Natural killer cell (primary cell): ENCODE data around the gene CTRB1. TPM values are rescaled to one million over a fixed set of nuclear protein-coding genes. Genes with fewer than 3 reads are reported as not detected.
"Not testable (repeated sequence)": the region's sequence is repeated elsewhere in the genome, so short reads cannot be mapped to it uniquely, and the experiment has no call there.

Experiments
- ATAC-seq, 3 donors: fragments of 150-1000 bp in 2 of 3; fragments of 200-7000 bp in 1 of 3; cut with Tn5 transposase; 1 replicate in 1 of 3; 2 replicates in 2 of 3; pipeline ENCODE4 v1.10.0; 2021; ENCODE audit warnings: mild to moderate bottlenecking in 2 of 3, moderate library complexity in 2 of 3
- DNase-seq, 2 donors: peaks; one replicate each; pipeline versions ENCODE4 v3.0.0 to v3.0.0-alpha.2; 2013 to 2021; ENCODE audit warnings: mixed read lengths in 1 of 2
- H3K27ac ChIP-seq: one replicate; pipeline ENCODE4 v1.5.1; 2013; ENCODE audit warnings: mild to moderate bottlenecking, low read length
- H3K27me3 ChIP-seq: one replicate; pipeline ENCODE4 v1.6.1; 2013; ENCODE audit warnings: low read length; ENCODE audit not compliant: control insufficient read depth, insufficient read depth
- H3K36me3 ChIP-seq: one replicate; pipeline ENCODE4 v1.6.1; 2013; ENCODE audit warnings: low read length; ENCODE audit not compliant: control insufficient read depth, insufficient read depth
- H3K4me1 ChIP-seq: one replicate; pipeline ENCODE4 v1.6.1; 2013; ENCODE audit warnings: low read length; ENCODE audit not compliant: control insufficient read depth, insufficient read depth
- H3K4me3 ChIP-seq: one replicate; pipeline ENCODE4 v1.5.1; 2013; ENCODE audit warnings: low read length
- H3K9me3 ChIP-seq: one replicate; pipeline ENCODE4 v1.6.1; 2013; ENCODE audit warnings: low read length; ENCODE audit not compliant: control insufficient read depth, insufficient read depth
- H3K27ac Mint-ChIP-seq, 2 donors: one replicate each; pipeline ENCODE4 v1.8.0; 2022; ENCODE audit warnings: mild to moderate bottlenecking in 2 of 2, mixed read lengths in 2 of 2, moderate library complexity in 1 of 2
- H3K27me3 Mint-ChIP-seq, 2 donors: one replicate each; pipeline ENCODE4 v1.8.0; 2022; ENCODE audit warnings: low read depth in 2 of 2, mixed read lengths in 2 of 2
- H3K36me3 Mint-ChIP-seq: one replicate; pipeline ENCODE4 v1.8.0; 2022; ENCODE audit warnings: mixed read lengths
- H3K4me1 Mint-ChIP-seq, 2 donors: one replicate each; pipeline ENCODE4 v1.8.0; 2022; ENCODE audit warnings: mixed read lengths in 2 of 2
- H3K4me3 Mint-ChIP-seq: one replicate; pipeline ENCODE4 v1.8.0; 2022; ENCODE audit warnings: mild to moderate bottlenecking, moderate library complexity, mixed read lengths
- H3K9me3 Mint-ChIP-seq, 2 donors: one replicate each; pipeline ENCODE4 v1.8.0; 2022; ENCODE audit warnings: mixed read lengths in 2 of 2
- CTCF ChIP-seq: fragments of 200-600 bp; IDR thresholded peaks from one replicate; pipeline ENCODE4 v1.8.0; 2022; ENCODE audit warnings: antibody characterized with exemption
- WGBS: methylation state at CpG from one replicate; pipeline ENCODE4 v1.1.7; 2013; ENCODE audit warnings: missing lambda C conversion rate; ENCODE audit not compliant: insufficient coverage; 5-methylcytosine and 5-hydroxymethylcytosine counted together
- intact Hi-C: fragments of 100-400 bp; cut with micrococcal nuclease; formaldehyde crosslinking; loops from one replicate; pipeline ENCODE4 v1.14.2; 2022
- total RNA-seq, 4 donors: library from RNA; stranded (reverse); fragments of 120-200 nt in 1 of 4; gene quantifications; one replicate each; pipeline versions ENCODE4 v1.2.3 to v1.2.4, GENCODE V29; 2013 to 2022

The CTRB1 gene
- total RNA-seq, 3 donors from 2014 or later (not counting 1 experiment from before 2014, with no cell fraction given), result not detected

GRCh38 chr16:75271441-75272096 is 52.8 kb downstream of the CTRB1 start:
- no peaks in the 10 kb centered on the region for H3K36me3 Mint-ChIP-seq
- ATAC-seq (no peak), DNase-seq (no peak)
- no peak overlapping the region for H3K27ac Mint-ChIP-seq
- H3K4me3 ChIP-seq, result no peak overlapping the region
- no peak overlapping the region for H3K4me3 Mint-ChIP-seq
- no peaks in the 10 kb centered on the region for H3K9me3 ChIP-seq
- H3K4me1 ChIP-seq, result peaks cover 4% of the 10 kb centered on the region
- H3K9me3 Mint-ChIP-seq, result no peaks in the 10 kb centered on the region
- no peaks in the 10 kb centered on the region for H3K36me3 ChIP-seq
- H3K27me3 ChIP-seq, result peaks cover 30% of the 10 kb centered on the region
- peaks cover 0 to 6% of the 10 kb centered on the region in 2 donors for H3K4me1 Mint-ChIP-seq
- H3K27me3 Mint-ChIP-seq, result peaks cover 26 to 54% of the 10 kb centered on the region in 2 donors
- intact Hi-C loops, result no loop called here
- no peak for TF ChIP-seq CTCF
- WGBS, result 94% methylated on average over 6 of the region's 6 CpGs
- H3K27ac ChIP-seq, result no peak overlapping the region

- no peaks in the 10 kb centered on the region for H3K9me3 Mint-ChIP-seq
- intact Hi-C loops, result no loop called here
- H3K9me3 ChIP-seq, result no peaks in the 10 kb centered on the region
- no peaks in the 10 kb centered on the region for H3K36me3 Mint-ChIP-seq
- peaks cover 4% of the 10 kb centered on the region for H3K4me1 ChIP-seq
- H3K4me3 Mint-ChIP-seq, result no peak overlapping the region
- no peak for TF ChIP-seq CTCF
- peaks cover 25% of the 10 kb centered on the region for H3K27me3 ChIP-seq
- H3K4me1 Mint-ChIP-seq, result peaks cover 0 to 5% of the 10 kb centered on the region in 2 donors
- no peaks in the 10 kb centered on the region for H3K36me3 ChIP-seq
- 23% methylated on average over 12 of the region's 12 CpGs for WGBS
- no peak overlapping the region for H3K27ac Mint-ChIP-seq
- no peak overlapping the region for H3K27ac ChIP-seq
- H3K4me3 ChIP-seq, result no peak overlapping the region
- peaks cover 22 to 52% of the 10 kb centered on the region in 2 donors for H3K27me3 Mint-ChIP-seq
- DNase-seq, result no peak
- ATAC-seq, result no peak
These were observed 53.3 kb downstream of the CTRB1 start for GRCh38 chr16:75272097-75272551.

GRCh38 chr16:75272629-75273028 is 53.8 kb downstream of the CTRB1 start:
- H3K27me3 Mint-ChIP-seq, result peaks cover 27 to 57% of the 10 kb centered on the region in 2 donors
- H3K27ac Mint-ChIP-seq, H3K36me3 ChIP-seq, H3K4me1 Mint-ChIP-seq, H3K27ac ChIP-seq, H3K4me1 ChIP-seq, H3K36me3 Mint-ChIP-seq, H3K9me3 Mint-ChIP-seq, ATAC-seq, DNase-seq, H3K4me3 Mint-ChIP-seq, intact Hi-C loops, H3K9me3 ChIP-seq, H3K4me3 ChIP-seq: not testable (repeated sequence)
- H3K27me3 ChIP-seq, result peaks cover 30% of the 10 kb centered on the region
- WGBS, result 91% methylated on average over 10 of the region's 10 CpGs

- H3K36me3 Mint-ChIP-seq, result no peaks in the 10 kb centered on the region
- ATAC-seq, result no peak
- WGBS, result 93% methylated on average over 23 of the region's 23 CpGs
These were observed 54.5 kb downstream of the CTRB1 start for GRCh38 chr16:75273054-75273925.

More at GRCh38 chr16:75273054-75273925, 54.5 kb downstream of the CTRB1 start:
- Histone ChIP-seq H3K4me3 (no peak overlapping the region), H3K27ac (no peak overlapping the region), H3K4me1 (peaks cover 4% of the 10 kb centered on the region), H3K27me3 (peaks cover 30% of the 10 kb centered on the region), H3K9me3 (no peaks in the 10 kb centered on the region), H3K36me3 (no peaks in the 10 kb centered on the region)
- Mint-ChIP-seq H3K4me1 (peaks cover 0 to 5% of the 10 kb centered on the region in 2 donors), H3K9me3 (no peaks in the 10 kb centered on the region), H3K27ac (no peak overlapping the region), H3K4me3 (no peak overlapping the region), H3K27me3 (peaks cover 32 to 61% of the 10 kb centered on the region in 2 donors)
- DNase-seq, result no peak
- TF ChIP-seq CTCF, result no peak
- intact Hi-C loops, result no loop called here
